ENCODE results near the gene FYB1.
"Not testable (repeated sequence)": the region's sequence is repeated elsewhere in the genome, so short reads cannot be mapped to it uniquely, and the experiment has no call there.

Gene FYB1
- 57.3 to 413 reads per million in 2 experiments for total RNA-seq

DNA sequence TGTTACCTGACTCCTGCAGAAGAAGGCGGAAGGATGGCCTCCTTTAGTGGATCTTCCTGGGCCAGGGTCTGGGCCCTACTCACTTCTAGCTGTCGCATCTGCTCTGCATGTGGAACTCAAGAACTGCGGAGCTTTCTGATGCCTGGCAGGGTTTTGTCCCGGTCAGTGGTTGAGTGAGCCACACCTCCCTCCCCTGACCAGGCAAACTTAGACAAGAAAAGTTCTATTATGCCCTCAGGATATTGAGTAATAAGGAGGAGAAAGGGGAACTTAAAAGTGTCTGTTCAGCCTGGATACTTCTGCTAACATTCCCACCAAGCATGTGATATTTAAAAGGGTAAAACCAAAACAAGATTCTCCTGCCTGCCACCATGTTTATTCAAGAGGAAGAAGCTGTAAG lies at the start of gene FYB1:
TSS of gene FYB1 (minus strand) at position 127 of the 400 bp plus-strand sequence. CDS start 16,603 bp downstream, outside the sequence.
- DNase-seq (ENCODE audit: low read depth) = no peak

DNA sequence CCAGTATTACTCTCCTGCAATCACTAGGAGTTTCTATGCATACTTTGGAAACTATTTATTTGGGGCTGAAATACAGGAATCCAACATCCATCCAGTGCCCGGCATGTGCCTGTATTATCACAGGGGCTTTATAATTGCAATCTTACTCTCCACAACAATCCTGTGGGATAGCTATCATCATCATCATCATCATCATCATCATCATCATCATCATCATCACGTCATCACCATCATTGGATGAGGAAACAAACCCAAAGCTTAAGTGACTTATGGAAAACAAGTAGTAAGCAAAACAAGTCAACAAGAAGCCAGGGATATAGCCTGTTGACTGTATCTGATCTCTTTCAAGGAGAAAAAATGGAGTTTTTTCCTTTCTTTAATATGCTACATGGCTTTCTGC lies 47.8 kb upstream of the FYB1 start:
- DNase-seq (ENCODE audit: low read depth) = no peak

DNA sequence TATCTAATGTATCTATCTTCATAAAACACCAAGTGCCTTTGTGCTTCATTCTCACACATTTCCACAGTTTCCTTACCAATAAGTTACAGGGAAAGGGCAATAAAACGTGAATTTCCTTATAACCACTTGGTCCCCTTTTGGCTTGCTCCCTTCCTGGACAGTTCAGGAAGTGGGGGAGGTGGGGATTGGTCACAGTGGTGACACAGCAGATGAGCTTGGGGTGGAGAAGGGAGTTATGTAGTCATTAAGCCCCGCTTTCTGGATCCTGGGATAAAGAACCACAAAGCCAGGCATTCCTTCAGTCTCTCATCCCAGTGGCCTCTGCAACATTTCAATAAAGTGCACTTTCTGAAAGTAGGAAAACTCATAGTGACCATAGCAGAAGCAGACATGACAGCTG lies 47.1 kb upstream of the FYB1 start:
- DNase-seq (ENCODE audit: low read depth) = no peak

- no peak for DNase-seq (ENCODE audit: low read depth)
Measured at GRCh38 chr5:39264528-39264927, 45.2 kb upstream of the FYB1 start.

- DNase-seq (ENCODE audit: low read depth) = no peak
Measured at GRCh38 chr5:39262981-39263380, 43.6 kb upstream of the FYB1 start.

- DNase-seq (ENCODE audit: low read depth) = no peak
Measured at GRCh38 chr5:39260095-39260494, 40.7 kb upstream of the FYB1 start.

GRCh38 chr5:39257554-39257953 lies 38.2 kb upstream of the FYB1 start:
- DNase-seq (ENCODE audit: low read depth) = no peak

DNA sequence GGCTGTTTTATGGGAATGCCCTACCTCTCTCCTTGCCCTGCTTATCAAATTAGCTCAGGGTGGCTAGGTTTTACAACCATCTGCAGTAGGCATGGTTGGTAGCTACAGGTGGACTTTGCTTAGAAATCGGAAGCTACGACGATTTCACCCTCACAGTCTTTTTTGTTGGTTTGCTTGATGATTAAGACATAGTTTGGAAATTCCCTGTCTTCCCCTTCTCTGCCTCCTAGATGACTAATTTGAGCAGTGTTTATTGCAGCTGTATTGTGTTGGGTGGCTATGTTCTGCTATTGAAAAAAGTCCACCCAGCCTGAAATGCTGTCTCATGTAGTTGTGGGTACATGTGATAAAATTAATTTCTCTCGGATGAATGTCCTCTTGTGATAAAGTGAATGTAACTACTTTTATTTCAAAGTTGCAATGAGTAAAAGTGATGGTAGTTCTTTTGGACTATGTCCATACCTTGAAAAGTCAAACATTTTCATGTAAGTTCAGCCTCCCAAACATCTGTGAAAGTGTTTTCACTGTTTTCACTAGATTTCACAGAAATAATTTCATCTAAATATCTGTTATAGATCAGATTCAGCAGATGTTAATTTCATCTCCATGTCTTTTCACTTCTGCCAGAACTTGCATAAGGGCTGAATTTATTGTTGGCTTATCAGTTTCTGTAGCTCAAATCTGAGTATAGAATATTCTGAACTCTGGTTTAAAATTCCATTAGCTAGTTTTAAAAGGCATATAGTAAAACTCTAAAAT lies 37.3 kb upstream of the FYB1 start:
- DNase-seq (ENCODE audit: low read depth) = no peak

- DNase-seq (ENCODE audit: low read depth) = no peak
Measured at GRCh38 chr5:39255406-39255805, 36.0 kb upstream of the FYB1 start.

DNA sequence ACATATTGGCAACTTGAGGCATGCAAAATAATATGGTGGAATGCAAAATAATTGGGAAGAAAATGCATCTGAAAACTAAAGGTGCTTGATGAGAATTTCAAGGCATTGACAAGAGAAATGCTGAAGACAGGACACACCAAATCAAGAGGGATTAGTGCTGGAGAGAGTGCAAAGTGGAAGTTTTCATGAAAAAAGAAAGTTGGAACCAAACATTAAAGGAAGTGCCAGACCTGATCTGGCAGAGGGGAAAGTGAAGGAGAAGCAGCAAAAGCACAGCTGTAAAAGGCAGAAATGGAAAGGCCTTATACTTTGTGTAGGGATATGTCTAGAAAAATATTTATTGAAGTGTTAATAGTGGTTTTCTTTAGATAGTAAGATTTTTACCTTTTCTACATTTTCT lies 35.3 kb upstream of the FYB1 start:
- no peak for DNase-seq (ENCODE audit: low read depth)

DNA sequence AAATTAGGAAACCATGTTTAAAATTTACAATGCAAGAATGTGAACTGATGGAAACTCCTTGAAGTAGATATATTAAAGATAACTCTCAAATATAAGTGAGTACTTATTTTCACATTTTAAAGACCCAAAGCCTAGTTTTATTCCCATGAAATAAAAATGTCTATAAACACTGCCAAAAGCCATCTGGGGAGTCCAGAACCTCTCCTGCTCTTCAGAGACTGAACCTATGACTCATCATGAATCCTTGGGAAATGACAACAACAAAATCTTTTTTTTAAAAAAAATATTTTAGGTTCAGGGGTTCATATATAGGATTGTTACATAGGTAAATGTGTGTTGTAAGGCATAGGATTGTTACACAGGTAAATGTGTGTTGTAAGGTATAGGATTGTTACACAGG lies 33.8 kb upstream of the FYB1 start:
- no peak for DNase-seq (ENCODE audit: low read depth)

- DNase-seq (ENCODE audit: low read depth) = no peak
Measured at GRCh38 chr5:39249564-39250274, 30.4 kb upstream of the FYB1 start.

- no peak for DNase-seq (ENCODE audit: low read depth)
Measured at GRCh38 chr5:39249069-39249468, 29.7 kb upstream of the FYB1 start.

DNA sequence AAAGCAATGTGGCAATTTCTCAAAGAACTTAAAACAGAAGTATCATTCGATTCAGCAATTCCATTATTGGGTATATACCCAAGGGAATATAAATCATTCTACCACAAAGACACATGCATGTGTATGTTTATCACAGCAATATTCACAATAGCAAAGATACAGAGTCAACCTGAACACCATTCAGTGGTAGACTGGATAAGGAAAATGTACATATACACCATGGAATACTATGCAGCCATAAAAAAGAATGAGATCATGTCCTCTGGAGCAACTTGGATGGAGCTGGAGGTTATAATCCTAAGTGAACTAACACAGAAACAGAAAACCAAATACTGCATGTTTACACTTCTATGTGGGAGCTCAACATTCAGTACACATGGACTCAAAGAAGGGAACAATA lies 21.4 kb upstream of the FYB1 start:
- no peak for DNase-seq (ENCODE audit: low read depth)

DNA sequence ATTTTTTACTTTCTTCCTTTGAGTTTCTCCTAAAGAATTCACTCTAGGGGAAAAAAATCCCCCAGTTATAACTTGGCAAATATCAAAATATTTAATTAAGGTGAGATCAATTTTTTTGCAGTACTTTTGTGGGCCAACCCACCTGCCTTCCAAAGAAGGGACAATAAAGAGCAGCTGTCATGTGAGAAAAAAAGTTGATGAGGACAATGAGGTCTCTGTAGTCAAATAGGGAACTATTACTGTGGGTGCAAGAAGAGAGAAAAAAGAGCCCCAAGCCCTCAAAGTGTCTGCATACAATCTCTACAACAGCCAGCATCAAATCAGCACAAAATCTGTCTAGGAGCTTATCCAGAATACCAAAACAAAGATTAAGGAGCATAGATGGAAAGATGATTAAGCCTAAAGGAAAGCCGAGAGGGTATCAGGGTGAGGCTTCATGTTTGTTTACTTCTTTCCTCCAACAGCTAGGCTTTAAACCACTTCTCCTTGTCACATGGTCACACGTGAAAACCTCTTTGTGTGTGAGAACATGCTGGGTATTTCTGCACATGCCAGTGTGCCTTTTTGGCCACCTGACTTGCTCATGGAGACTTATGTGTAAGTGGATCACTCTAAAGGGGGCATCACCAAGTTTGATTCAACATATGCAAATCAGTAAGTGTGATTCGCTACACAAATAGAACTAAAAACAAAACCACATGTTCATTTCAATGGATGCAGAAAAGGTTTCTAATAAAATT lies 19.2 kb upstream of the FYB1 start:
- DNase-seq (ENCODE audit: low read depth) = no peak

DNA sequence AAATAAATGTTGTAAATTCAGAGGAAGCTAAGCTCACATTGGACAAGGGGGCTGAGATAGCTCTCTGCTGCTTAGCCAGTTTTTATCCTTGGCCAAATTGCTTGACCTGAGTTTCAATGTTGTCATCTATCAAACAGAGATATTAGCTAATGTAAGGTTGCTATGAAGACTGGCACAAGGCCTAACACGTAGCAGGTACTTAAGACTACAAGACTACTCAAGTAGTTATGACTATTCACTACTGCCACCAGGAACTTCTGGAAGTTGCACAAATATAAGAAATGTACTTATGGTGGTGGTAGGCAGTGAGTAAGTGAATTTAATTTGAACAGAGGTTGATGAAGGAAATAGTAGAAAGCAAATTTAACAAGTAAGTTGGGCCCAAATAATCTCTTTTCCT lies 17.4 kb upstream of the FYB1 start:
- no peak for DNase-seq (ENCODE audit: low read depth)

DNA sequence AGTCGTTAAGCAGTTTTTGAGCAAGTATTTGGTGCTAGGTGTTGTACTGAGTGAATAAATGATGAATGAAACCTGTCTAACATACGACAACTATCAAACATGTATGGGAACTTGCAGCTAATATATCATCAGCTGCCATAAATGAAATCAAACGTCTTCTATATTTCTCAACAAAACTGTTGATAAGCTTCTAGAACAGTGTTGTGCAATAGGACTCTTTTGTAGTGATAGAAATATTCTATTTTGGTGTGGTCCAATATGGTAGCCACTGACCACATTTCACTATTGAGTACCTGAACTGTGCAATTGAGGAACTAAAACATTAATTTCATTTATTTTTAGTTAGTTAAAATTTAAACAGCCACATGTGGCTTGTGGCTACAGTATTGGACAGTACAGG lies 16.3 kb upstream of the FYB1 start:
- DNase-seq (ENCODE audit: low read depth) = no peak

DNA sequence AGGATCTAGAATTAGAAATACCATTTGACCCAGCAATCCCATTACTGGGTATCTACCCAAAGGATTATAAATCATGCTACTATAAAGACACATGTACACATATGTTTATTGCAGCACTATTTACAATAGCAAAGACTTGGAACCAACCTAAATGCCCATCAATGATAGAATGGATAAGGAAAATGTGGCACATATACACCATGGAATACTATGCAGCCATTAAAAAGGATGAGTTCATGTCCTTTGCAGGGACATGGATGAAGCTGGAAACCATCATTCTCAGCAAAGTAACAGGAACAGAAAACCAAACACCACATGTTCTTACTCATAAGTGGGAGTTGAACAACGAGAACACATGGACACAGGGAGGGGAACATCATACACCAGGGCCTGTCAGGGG lies 15.1 kb upstream of the FYB1 start:
- not testable (repeated sequence) for DNase-seq (ENCODE audit: low read depth)

- no peak for DNase-seq (ENCODE audit: low read depth)
Measured at GRCh38 chr5:39233783-39234182, 14.4 kb upstream of the FYB1 start.

DNA sequence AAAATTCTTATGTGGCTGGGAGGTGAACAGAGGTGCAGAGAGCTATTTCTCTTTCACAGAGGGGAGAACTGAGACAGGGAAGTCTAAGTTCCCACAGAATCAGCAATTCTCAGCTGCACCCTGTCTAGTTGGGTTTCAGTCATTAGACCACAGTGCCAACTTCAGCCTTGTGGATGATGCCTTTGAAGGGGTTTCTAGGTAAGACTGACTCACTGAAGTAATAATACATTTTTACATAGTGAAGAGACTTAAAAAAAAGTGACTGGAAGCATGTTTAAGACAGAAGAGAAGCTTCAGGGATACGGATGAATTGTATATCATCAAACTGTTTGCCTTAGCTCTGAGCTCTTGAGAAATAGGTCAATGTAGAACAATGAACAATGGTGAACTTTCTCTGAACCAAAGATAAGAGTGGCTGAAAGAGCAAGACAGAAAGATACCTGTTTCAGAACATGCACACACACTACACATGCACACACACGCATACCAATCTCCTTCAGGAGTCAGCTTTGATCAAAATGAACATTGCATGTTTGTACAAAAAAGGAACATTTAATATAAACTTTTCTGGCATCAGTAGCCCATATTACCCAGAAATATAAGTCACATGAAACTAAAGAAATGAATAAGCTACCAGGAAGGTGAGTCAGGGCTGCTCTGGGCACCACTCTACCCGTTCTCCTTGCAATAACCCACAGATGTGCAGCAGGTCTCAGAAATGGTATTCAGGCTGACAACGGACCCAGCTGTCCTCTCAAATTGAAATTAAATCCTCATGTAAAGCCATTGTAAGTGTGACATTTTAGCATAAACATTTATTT lies 12.6 kb upstream of the FYB1 start:
- no peak for DNase-seq (ENCODE audit: low read depth)

- DNase-seq (ENCODE audit: low read depth) = no peak
Measured at GRCh38 chr5:39228596-39228995, 9.2 kb upstream of the FYB1 start.

- no peak for DNase-seq (ENCODE audit: low read depth)
Measured at GRCh38 chr5:39226558-39226957, 7.2 kb upstream of the FYB1 start.

Measured in T follicular helper cell (primary cell).